PFSK-1 (cell line): Measurements from ENCODE around the gene CHST9.

Source experiments
- FOXP2 ChIP-seq: optimal IDR thresholded peaks from 2 replicates; pipeline ENCODE3; 2011; ENCODE audit warnings: borderline replicate concordance, control low read depth, inconsistent platforms; ENCODE audit not compliant: insufficient read depth; ENCODE audit errors: extremely low read length, extremely low read depth
- POLR2AphosphoS5 ChIP-seq: IDR thresholded peaks from 2 replicates; pipeline ENCODE4 v1.6.1; 2012; ENCODE audit warnings: low read depth, mild to moderate bottlenecking, control low read depth, low read length, moderate library complexity
- SIN3A ChIP-seq: IDR thresholded peaks from 2 replicates; pipeline ENCODE4 v1.6.1; 2012; ENCODE audit warnings: mild to moderate bottlenecking, low read length, moderate library complexity, borderline replicate concordance; ENCODE audit not compliant: insufficient read depth
- TAF1 ChIP-seq: IDR thresholded peaks from 2 replicates; pipeline ENCODE4 v1.6.1; 2012; ENCODE audit warnings: low read length, control low read depth, borderline replicate concordance; ENCODE audit not compliant: insufficient read depth
- TF ChIP-seq, protein P1 (sequence below), 2 experiments: IDR thresholded peaks; 2 replicates each; pipeline versions ENCODE4 v1.6.1 to v1.8.0; 2011 to 2012; ENCODE audit warnings: low read depth in 2 of 2, low read length in 2 of 2, control low read depth in 1 of 2, inconsistent platforms in 1 of 2, mild to moderate bottlenecking in 1 of 2, moderate library complexity in 1 of 2; ENCODE audit not compliant: insufficient read depth in 1 of 2

DNA sequence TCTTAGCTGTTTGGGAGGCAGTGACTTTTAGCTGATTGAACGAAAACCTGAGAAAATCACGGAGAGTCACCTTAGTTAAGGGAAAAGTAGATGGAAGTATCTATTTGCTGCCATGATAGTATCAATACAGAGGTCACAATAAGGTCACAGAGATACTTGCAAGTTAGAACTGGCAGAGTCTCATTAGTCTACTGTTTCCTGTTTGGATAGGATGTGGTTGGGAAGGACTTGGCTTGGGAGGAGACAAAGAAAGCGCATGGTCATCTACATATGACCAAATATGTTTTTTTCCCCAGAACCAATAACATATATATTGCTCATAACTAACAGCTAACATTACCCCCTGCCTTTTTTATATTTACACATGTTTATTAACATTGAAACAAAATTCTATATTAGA is 241.2 kb downstream of the CHST9 start:
- TF ChIP-seq POLR2AphosphoS5, result no peak
- no peak for TF ChIP-seq TAF1
- TF ChIP-seq, protein P1, sequence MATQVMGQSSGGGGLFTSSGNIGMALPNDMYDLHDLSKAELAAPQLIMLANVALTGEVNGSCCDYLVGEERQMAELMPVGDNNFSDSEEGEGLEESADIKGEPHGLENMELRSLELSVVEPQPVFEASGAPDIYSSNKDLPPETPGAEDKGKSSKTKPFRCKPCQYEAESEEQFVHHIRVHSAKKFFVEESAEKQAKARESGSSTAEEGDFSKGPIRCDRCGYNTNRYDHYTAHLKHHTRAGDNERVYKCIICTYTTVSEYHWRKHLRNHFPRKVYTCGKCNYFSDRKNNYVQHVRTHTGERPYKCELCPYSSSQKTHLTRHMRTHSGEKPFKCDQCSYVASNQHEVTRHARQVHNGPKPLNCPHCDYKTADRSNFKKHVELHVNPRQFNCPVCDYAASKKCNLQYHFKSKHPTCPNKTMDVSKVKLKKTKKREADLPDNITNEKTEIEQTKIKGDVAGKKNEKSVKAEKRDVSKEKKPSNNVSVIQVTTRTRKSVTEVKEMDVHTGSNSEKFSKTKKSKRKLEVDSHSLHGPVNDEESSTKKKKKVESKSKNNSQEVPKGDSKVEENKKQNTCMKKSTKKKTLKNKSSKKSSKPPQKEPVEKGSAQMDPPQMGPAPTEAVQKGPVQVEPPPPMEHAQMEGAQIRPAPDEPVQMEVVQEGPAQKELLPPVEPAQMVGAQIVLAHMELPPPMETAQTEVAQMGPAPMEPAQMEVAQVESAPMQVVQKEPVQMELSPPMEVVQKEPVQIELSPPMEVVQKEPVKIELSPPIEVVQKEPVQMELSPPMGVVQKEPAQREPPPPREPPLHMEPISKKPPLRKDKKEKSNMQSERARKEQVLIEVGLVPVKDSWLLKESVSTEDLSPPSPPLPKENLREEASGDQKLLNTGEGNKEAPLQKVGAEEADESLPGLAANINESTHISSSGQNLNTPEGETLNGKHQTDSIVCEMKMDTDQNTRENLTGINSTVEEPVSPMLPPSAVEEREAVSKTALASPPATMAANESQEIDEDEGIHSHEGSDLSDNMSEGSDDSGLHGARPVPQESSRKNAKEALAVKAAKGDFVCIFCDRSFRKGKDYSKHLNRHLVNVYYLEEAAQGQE (IDR thresholded peaks at IDR 0.05; ENCODE audit: insufficient read depth in 1 of 2, low read depth in 2 of 2, low read length in 2 of 2), result no peak
- no peak for TF ChIP-seq SIN3A
- no peak for TF ChIP-seq FOXP2
